Stimulated activated CD8-positive, alpha-beta memory T cell treated with anti-CD3 and anti-CD28 coated beads, Interleukin-2, amount 100 ng/mL, for 1 hour (primary cell): ENCODE measurements around the gene UCHL5.

Experiments used
- DNase-seq, 2 donors: peaks; one replicate each; pipeline ENCODE4 v3.0.0-alpha.2; 2020; ENCODE audit warnings: low read depth in 2 of 2

The UCHL5 gene

DNA sequence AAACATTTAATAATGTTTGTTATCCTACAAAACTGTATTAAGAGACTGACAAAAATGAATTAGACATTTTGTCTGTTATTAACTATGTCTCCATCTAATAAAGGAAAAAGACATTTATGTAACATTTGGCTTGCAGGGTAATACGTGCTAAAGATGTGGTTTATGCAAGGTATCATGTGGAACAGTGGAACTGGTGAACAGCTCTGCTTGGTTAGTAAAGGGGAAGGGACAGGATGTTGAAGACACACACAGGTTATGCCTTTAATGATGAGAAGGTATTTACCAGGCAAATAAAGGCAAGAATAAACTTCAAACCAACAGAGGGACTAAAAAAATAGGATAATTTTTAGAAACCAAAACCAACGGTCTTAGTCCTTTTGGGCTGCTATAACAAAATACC, 93.1 kb downstream of the UCHL5 start:
- DNase-seq: no peak

DNA sequence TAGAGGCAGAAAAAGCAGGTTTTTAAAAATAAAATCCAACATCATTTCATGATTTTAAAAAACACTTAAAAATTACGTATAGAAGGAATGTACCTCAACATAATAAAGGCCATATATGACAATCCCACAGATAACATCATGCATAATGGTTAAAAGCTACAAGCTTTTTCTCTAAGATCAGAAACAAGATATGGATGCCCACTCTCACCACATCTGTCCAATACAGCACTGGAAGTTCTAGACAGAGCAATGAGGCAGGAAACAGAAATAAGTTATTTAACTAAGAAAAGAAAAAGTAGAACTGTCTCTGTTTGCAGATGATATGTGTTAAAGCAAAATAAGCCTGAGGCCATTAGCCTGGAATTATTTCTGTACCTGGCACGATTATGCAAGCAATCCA, 96.3 kb downstream of the UCHL5 start:
- DNase-seq: no peak
